PC-9 (cell line): ENCODE results near the gene ABL2.

ENCODE experiments used
- CTCF ChIP-seq: fragments of 200-600 bp; sonication (generic); conservative IDR thresholded peaks from 2 replicates; pipeline ENCODE4 v1.6.1; 2017; ENCODE audit warnings: mixed run types, antibody characterized with exemption, mild to moderate bottlenecking, moderate library complexity
- EZH2 ChIP-seq: fragments of 200-600 bp; sonication (generic); IDR thresholded peaks from 2 replicates; pipeline ENCODE4 v1.8.0; 2017; ENCODE audit warnings: antibody characterized with exemption, low read depth

GRCh38 chr1:179153217-179153616 lies 76.3 kb downstream of the ABL2 start:
- TF ChIP-seq EZH2: no peak
- TF ChIP-seq CTCF: no peak
